GM18507 (cell line): ENCODE results near the gene GAB3.
"Not testable (repeated sequence)": the region's sequence is repeated elsewhere in the genome, so short reads cannot be mapped to it uniquely, and the experiment has no call there.

Experiments
- DNase-seq: peaks from one replicate; pipeline ENCODE4 v3.0.0; 2011; ENCODE audit warnings: low read depth; ENCODE audit not compliant: insufficient read length; ENCODE audit errors: extremely low spot score
- FAIRE-seq: peaks from 2 replicates; lab custom pipeline; 2011; peaks lifted over from hg19 to GRCh38; lab: Jason Lieb, UNC

Gene GAB3

GRCh38 chrX:154630949-154631348, 119.9 kb downstream of the GAB3 start:
- FAIRE-seq, DNase-seq: not testable (repeated sequence)

- not testable (repeated sequence) for FAIRE-seq, DNase-seq
Measured at GRCh38 chrX:154628960-154629359, 121.9 kb downstream of the GAB3 start.
